BJ (cell line): ENCODE measurements around the gene MYLK. TPM values are rescaled to one million over a fixed set of nuclear protein-coding genes. Genes with fewer than 3 reads are reported as not detected.
A peak's percentile ranks its signal among the peaks of the same experiment; 100 is the strongest.

ENCODE experiments used
- CTCF ChIA-PET: fragments of 350-600 bp; formaldehyde crosslinking; extraction: SDS; loops from one replicate; lab custom pipeline; 2021; ENCODE audit warnings: antibody characterized with exemption, inconsistent platforms; lab: Yijun Ruan, JAX
- POLR2A ChIA-PET: fragments of 300-600 bp; sonication (Branson Sonifier 250); formaldehyde crosslinking; extraction: SDS; loops from one replicate; lab custom pipeline; 2021; ENCODE audit warnings: antibody characterized with exemption; lab: Charles Lee
- DNase-seq: peaks from one replicate; pipeline ENCODE4 v3.0.0-alpha.2; 2011; ENCODE audit warnings: low read depth
- H3K27me3 ChIP-seq: 2 replicates; pipeline ENCODE4 v1.6.0; 2011; ENCODE audit warnings: low read length; ENCODE audit not compliant: control insufficient read depth, insufficient read depth
- H3K36me3 ChIP-seq: 2 replicates; pipeline ENCODE4 v1.5.1; 2011; ENCODE audit warnings: low read length; ENCODE audit not compliant: control insufficient read depth, insufficient read depth
- H3K4me3 ChIP-seq: 2 replicates; pipeline ENCODE4 v1.5.1; 2011; ENCODE audit warnings: low read depth, mild to moderate bottlenecking, control low read depth, low read length
- CTCF ChIP-seq: IDR thresholded peaks from 2 replicates; pipeline ENCODE4 v1.5.1; 2011; ENCODE audit warnings: low read depth, mild to moderate bottlenecking, control low read depth, inconsistent platforms, low read length, moderate library complexity; ENCODE audit not compliant: insufficient read depth
- polyA plus RNA-seq: library from polyadenylated mRNA; depleted of rRNA; stranded (reverse); fragments of >200 nt; gene quantifications from 2 replicates; pipeline ENCODE4 v1.2.3, GENCODE V29; 2011

The MYLK gene
- polyA plus RNA-seq, 1 experiment: 734 TPM

GRCh38 chr3:123884993-123885392, 861 bp upstream of the MYLK start:
- peaks cover 13% of the 10 kb centered on the region for H3K36me3 ChIP-seq
- no peak for DNase-seq
- H3K27me3 ChIP-seq: no peaks in the 10 kb centered on the region
- ChIA-PET POLR2A (no interaction called here), CTCF (no interaction called here)
- no peak for TF ChIP-seq CTCF
- peak overlapping the region; percentile 51 for H3K4me3 ChIP-seq

- Histone ChIP-seq H3K27me3 (no peaks in the 10 kb centered on the region), H3K4me3 (peak overlapping the region; percentile 87), H3K36me3 (peaks cover 14% of the 10 kb centered on the region)
- ChIA-PET CTCF (interaction anchor here (0.6 to 1.4 kb wide), 2 partner anchors 11 to 160 kb away, joined by 3 to 4 read pairs; no protein-coding TSS in a partner anchor), POLR2A (no interaction called here)
- TF ChIP-seq CTCF: no peak
- DNase-seq: no peak
Measured at GRCh38 chr3:123883701-123884202, 380 bp downstream of the MYLK start.

- no peak for TF ChIP-seq CTCF
- CTCF ChIA-PET: interaction anchor here (0.8 to 2.6 kb wide), 3 partner anchors 20 to 160 kb away, joined by 3 to 8 read pairs (median 4); no protein-coding TSS in a partner anchor
- Histone ChIP-seq H3K36me3 (peaks cover 19% of the 10 kb centered on the region), H3K27me3 (no peaks in the 10 kb centered on the region), H3K4me3 (peak overlapping the region; percentile 87)
- POLR2A ChIA-PET: no interaction called here
- no peak for DNase-seq
Measured at GRCh38 chr3:123883111-123883510, 1.0 kb downstream of the MYLK start.

GRCh38 chr3:123881771-123882170, 2.4 kb downstream of the MYLK start:
- no peak for TF ChIP-seq CTCF
- ChIA-PET POLR2A (interaction anchor here (0.5 kb wide), 1 partner anchor 55 kb away, joined by 7 read pairs; no protein-coding TSS in a partner anchor), CTCF (interaction anchor here (0.5 to 2.6 kb wide), 9 partner anchors 9 to 196 kb away, joined by 3 to 8 read pairs (median 3); no protein-coding TSS in a partner anchor)
- Histone ChIP-seq H3K36me3 (peaks cover 24% of the 10 kb centered on the region), H3K27me3 (no peaks in the 10 kb centered on the region), H3K4me3 (peak overlapping the region; percentile 87)
- DNase-seq: no peak

- TF ChIP-seq CTCF: peak; percentile 73
- Histone ChIP-seq H3K36me3 (peaks cover 24% of the 10 kb centered on the region), H3K27me3 (no peaks in the 10 kb centered on the region), H3K4me3 (peak overlapping the region; percentile 87)
- CTCF ChIA-PET: interaction anchor here (0.5 to 2.6 kb wide), 9 partner anchors 9 to 119 kb away, joined by 3 to 8 read pairs (median 4); no protein-coding TSS in a partner anchor
- POLR2A ChIA-PET: no interaction called here
- no peak for DNase-seq
Measured at GRCh38 chr3:123880998-123881561, 3.1 kb downstream of the MYLK start.
